ENCODE measurements around the gene ARAP2. TPM values are rescaled to one million over a fixed set of nuclear protein-coding genes. Genes with fewer than 3 reads are reported as not detected.

ARAP2 gene
- total RNA-seq, 3 donors from 2014 or later: 21.3 to 71.4 (median 23.2) TPM

DNA sequence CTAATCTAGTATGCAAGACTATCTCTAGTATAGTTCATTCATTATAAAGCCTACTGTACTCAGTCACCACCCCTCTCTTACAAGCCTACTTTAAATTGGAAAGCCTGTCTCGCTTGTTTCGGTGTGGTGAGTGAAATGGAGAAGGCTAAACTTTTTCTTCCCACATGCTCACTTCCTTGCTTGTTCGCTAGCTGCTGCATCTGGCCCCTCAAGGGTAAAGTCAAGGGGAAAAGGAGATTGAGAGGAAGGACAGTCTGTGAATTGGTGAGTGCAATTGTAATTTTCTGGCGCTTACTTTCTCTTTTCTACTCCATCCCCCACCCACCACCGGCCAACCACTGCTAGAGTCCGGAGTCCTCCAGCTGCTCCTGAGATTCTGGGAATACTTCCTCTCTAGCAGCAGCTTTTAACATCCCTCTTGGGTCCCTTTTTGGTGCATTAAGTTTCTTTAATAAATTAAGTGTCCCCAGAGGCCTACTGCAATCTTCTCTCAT lies 12.1 kb upstream of the ARAP2 start:
- no peak for DNase-seq (ENCODE audit: low spot score in 2 of 2)
- intact Hi-C loops (cut with DNase I; ENCODE audit: low total_unique reads): no loop called here
- no peaks in the 10 kb centered on the region for H3K9me3 ChIP-seq
- no peak for TF ChIP-seq POLR2A (IDR thresholded peaks at IDR 0.05)
- TF ChIP-seq, protein P1, sequence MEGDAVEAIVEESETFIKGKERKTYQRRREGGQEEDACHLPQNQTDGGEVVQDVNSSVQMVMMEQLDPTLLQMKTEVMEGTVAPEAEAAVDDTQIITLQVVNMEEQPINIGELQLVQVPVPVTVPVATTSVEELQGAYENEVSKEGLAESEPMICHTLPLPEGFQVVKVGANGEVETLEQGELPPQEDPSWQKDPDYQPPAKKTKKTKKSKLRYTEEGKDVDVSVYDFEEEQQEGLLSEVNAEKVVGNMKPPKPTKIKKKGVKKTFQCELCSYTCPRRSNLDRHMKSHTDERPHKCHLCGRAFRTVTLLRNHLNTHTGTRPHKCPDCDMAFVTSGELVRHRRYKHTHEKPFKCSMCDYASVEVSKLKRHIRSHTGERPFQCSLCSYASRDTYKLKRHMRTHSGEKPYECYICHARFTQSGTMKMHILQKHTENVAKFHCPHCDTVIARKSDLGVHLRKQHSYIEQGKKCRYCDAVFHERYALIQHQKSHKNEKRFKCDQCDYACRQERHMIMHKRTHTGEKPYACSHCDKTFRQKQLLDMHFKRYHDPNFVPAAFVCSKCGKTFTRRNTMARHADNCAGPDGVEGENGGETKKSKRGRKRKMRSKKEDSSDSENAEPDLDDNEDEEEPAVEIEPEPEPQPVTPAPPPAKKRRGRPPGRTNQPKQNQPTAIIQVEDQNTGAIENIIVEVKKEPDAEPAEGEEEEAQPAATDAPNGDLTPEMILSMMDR (IDR thresholded peaks at IDR 0.05): no peak
- no peak for TF ChIP-seq POLR2AphosphoS5 (IDR thresholded peaks at IDR 0.05)
- H3K27me3 ChIP-seq: no peaks in the 10 kb centered on the region
- no peaks in the 10 kb centered on the region for H3K36me3 ChIP-seq
- no peak overlapping the region for H3K4me3 ChIP-seq
- no peak overlapping the region for H3K27ac ChIP-seq
- no peaks in the 10 kb centered on the region for H3K4me1 ChIP-seq

DNA sequence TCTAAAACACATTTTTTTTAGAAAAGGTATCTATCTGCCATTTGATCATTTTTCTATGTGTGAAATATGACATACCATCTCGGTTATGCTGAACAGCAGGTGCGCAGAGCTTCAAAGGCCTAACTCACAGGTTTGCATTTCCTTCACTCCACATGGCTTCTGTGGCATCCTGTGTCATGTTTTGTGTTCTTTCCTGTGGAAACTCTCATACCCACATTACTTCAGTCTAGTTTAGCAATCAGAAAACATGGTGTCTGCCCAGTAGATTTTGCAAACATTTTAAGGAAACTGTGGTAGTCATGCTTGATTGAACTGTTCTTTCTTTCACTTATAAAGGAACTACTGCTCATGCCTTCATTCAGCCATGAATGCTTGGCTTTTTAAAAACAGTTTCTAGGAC lies 11.3 kb upstream of the ARAP2 start:
- no peak for DNase-seq (ENCODE audit: low spot score in 2 of 2)
- no peaks in the 10 kb centered on the region for H3K27me3 ChIP-seq
- no peak for TF ChIP-seq POLR2A (IDR thresholded peaks at IDR 0.05)
- TF ChIP-seq, protein P1 (IDR thresholded peaks at IDR 0.05): no peak
- peak in 1 of 3 donors; percentile 21 for TF ChIP-seq POLR2AphosphoS5 (IDR thresholded peaks at IDR 0.05)
- intact Hi-C loops (cut with DNase I; ENCODE audit: low total_unique reads): no loop called here
- H3K9me3 ChIP-seq: no peaks in the 10 kb centered on the region
- no peaks in the 10 kb centered on the region for H3K4me1 ChIP-seq
- no peak overlapping the region for H3K4me3 ChIP-seq
- no peaks in the 10 kb centered on the region for H3K36me3 ChIP-seq
- no peak overlapping the region for H3K27ac ChIP-seq

DNA sequence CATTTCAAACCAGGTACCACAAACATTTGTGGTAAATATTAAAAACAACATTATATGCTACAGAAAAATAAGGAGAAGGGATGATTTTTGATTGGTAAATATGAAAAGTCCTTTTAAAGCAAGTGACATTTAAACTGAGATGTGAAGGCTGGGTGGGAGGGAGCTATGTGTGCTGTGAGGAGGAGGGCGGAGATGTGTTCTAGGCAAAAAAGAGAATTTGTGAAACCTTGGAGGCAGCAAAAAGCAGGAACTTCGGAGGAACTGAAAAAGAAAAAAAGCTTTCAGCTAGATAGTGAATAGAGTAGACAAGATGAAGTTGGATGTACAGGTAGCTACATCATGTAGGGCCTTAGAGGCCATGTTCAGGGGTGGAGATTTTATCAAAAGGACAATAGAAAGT lies 10.1 kb upstream of the ARAP2 start:
- Histone ChIP-seq H3K4me1 (no peaks in the 10 kb centered on the region), H3K36me3 (no peaks in the 10 kb centered on the region), H3K27ac (no peak overlapping the region), H3K4me3 (no peak overlapping the region), H3K9me3 (no peaks in the 10 kb centered on the region), H3K27me3 (no peaks in the 10 kb centered on the region)
- TF ChIP-seq, protein P1 (IDR thresholded peaks at IDR 0.05): no peak
- no peak for TF ChIP-seq POLR2AphosphoS5 (IDR thresholded peaks at IDR 0.05)
- TF ChIP-seq POLR2A (IDR thresholded peaks at IDR 0.05): no peak
- intact Hi-C loops (cut with DNase I; ENCODE audit: low total_unique reads): no loop called here
- no peak for DNase-seq (ENCODE audit: low spot score in 2 of 2)

- TF ChIP-seq, protein P1 (IDR thresholded peaks at IDR 0.05): no peak
- TF ChIP-seq POLR2A (IDR thresholded peaks at IDR 0.05) (no peak), POLR2AphosphoS5 (IDR thresholded peaks at IDR 0.05) (no peak)
- Histone ChIP-seq H3K4me1 (no peaks in the 10 kb centered on the region), H3K27me3 (no peaks in the 10 kb centered on the region), H3K9me3 (no peaks in the 10 kb centered on the region), H3K4me3 (no peak overlapping the region), H3K36me3 (no peaks in the 10 kb centered on the region), H3K27ac (no peak overlapping the region)
- no peak for DNase-seq (ENCODE audit: low spot score in 2 of 2)
- intact Hi-C loops (cut with DNase I; ENCODE audit: low total_unique reads): no loop called here
Measured at GRCh38 chr4:36251983-36252382, 7.7 kb upstream of the ARAP2 start.

DNA sequence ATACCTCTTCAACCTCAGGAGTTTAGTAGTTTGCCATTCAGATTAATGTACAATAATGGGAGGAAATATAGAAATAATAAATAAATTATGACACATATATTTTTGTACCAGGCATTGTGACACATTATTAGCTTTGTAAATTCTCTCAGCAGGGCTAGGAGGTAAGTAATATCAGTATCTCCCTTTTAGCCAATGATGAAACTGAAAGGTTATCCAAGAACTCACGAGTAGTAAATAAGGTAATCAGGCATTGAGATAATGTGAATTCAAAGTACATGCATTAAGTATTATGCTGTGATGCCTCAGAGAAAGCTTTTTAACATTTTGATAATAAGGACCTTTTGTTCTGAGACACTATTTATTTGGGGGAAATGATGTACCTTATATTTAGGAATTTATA lies 5.3 kb upstream of the ARAP2 start:
- H3K27ac ChIP-seq: no peak overlapping the region
- no peak for TF ChIP-seq POLR2AphosphoS5 (IDR thresholded peaks at IDR 0.05)
- TF ChIP-seq, protein P1 (IDR thresholded peaks at IDR 0.05): no peak
- TF ChIP-seq POLR2A (IDR thresholded peaks at IDR 0.05): no peak
- H3K27me3 ChIP-seq: no peaks in the 10 kb centered on the region
- no peak for DNase-seq (ENCODE audit: low spot score in 2 of 2)
- no peaks in the 10 kb centered on the region for H3K4me1 ChIP-seq
- H3K36me3 ChIP-seq: no peaks in the 10 kb centered on the region
- no peak overlapping the region for H3K4me3 ChIP-seq
- intact Hi-C loops (cut with DNase I; ENCODE audit: low total_unique reads): no loop called here
- H3K9me3 ChIP-seq: no peaks in the 10 kb centered on the region
